Dedifferentiated amniotic fluid mesenchymal stem cell (primary cell): Measurements from ENCODE around the gene CYB561A3.
A peak's percentile ranks its signal among the peaks of the same experiment; 100 is the strongest.
"Not testable (repeated sequence)": the region's sequence is repeated elsewhere in the genome, so short reads cannot be mapped to it uniquely, and the experiment has no call there.

Experiments
- DNase-seq: peaks from one replicate; pipeline ENCODE4 v3.0.0-alpha.2; 2016; ENCODE audit errors: extremely low spot score

CYB561A3 gene

GRCh38 chr11:61361741-61362541, at the start of gene CYB561A3, which contains the start of gene TMEM138:
Gene CYB561A3, minus strand, starts transcription at chr11:61361882. Its CDS starts 5,169 bp downstream, at chr11:61356713.
Gene TMEM138, plus strand, starts transcription at chr11:61362374. Its CDS starts 2,017 bp downstream, at chr11:61364391.
- peak; percentile 94 for DNase-seq

DNA sequence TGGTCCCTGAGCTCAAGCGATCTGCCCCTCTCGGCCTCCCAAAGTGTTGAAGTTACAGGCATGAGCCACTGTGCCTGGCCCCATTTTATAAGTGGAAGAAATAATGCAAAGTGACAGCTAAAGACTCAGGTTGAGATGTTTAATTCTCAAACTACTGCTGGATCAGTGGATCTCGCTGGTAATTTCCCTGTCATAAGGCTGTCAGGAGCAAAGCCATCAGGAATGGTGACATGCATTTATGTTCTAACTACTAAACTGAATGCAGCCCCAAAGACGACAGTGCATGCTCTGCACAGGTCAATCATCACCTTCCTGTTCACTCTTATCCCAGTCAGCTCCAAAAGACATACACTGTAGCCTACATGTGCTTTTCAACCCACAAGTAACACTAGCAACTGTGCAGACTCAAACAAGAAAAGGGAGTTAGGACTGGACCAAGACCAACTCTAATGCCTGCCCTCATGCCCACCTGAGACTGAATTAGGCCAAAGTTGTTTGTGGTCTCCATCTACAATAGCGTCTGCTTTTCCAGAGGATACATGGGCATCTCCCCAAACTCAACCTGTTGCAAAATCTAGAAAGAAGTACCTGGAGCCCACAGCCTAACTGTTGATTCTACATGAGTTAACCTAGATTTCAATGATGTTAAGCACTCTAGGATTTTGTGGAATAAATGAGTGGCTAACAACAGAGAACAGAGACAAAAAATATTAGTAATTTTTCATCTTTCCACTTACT, 45.5 kb upstream of the CYB561A3 start:
- DNase-seq = no peak

GRCh38 chr11:61406067-61406466, 44.4 kb upstream of the CYB561A3 start:
- no peak for DNase-seq

GRCh38 chr11:61404641-61405040, 43.0 kb upstream of the CYB561A3 start:
- no peak for DNase-seq

DNA sequence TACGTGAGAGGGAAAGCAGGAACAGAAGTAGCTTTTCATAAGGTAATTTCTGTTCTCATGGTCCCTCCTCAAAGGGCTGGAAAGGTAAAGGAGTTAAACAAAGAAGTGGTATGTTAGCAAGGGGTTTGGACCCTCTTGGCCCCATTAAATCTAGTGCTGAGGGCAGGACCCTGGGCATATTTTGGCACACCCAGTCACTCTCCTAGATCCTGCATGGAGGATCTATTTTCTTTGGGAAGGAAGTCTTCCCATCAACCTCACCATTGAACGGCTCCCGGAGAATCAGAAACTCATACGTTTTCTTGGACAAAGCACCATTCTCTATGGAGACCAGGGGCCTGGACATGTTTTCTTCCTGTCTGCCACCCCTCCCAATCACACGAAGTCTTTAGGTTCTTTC, 42.4 kb upstream of the CYB561A3 start:
- DNase-seq = no peak

GRCh38 chr11:61403658-61404057, 42.0 kb upstream of the CYB561A3 start:
- no peak for DNase-seq

DNA sequence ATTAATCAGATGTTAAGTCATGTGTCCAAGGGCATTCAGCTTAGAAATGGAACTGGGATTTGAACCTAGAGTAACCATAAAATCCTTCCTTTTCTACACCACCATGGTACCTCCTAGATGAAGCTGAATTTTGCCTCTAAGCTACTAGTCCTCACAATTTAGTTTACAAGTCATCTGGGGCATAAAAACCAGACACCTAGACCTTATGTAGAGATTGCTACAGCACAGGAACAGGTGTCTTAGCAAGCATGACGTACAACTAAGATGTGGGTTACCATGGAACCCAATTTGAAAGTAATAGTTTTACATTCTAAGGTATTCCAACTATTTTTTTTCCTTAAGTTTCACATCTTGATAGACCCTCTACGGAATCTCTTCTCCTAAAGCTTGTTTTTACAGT, 39.9 kb upstream of the CYB561A3 start:
- DNase-seq = no peak

- no peak for DNase-seq
Measured at GRCh38 chr11:61401173-61401572, 39.5 kb upstream of the CYB561A3 start.

DNA sequence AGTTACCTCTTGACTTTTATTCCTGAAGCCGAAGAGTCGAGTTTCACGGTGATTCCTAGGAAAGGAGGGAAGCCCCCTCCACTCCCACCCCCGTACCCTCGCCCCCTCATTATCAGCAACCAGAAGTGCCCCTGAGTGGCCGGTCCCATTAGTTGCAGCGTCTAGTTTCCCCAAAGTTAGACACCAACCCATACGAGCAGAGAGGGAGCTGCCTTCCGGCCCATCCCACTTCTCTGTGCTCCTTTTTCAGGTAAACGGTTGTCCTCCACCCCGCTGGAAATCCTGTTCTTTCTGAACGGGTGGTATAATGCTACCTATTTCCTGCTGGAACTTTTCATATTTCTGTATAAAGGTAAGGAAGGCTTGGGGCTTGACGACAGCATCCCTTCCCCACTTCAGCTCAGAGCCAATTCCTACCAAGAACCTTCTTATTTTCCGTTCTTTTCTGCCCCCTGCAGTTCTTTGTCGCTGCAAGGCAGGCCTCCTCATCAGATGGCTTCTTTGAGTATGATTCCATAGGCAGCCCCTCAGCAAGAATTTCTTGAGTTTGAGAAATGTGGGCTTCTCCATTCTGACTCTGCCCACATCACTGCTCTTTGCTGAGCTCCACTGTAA, 31.4 kb upstream of the CYB561A3 start:
- no peak for DNase-seq

GRCh38 chr11:61390161-61390560, 28.5 kb upstream of the CYB561A3 start:
- no peak for DNase-seq

GRCh38 chr11:61384271-61385242, 22.9 kb upstream of the CYB561A3 start:
- no peak for DNase-seq

DNA sequence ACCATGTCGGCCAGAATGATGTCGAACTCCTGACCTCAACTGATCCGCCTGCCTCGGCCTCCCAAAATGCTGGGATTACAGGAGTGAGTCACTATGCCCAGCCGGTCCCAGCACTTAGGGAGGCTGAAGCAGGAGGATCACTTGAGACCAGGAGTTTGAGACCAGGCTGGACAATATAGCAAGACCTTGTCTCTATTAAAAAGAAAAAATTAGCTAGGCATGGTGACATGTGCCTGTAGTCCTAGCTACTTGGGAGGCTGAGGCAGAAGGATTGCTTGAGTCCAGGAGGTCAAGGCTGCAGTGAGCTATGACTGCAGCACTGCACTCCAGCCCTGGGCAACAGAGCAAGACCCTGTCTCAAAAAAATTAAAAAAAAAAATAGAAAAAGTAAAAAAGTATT, 22.2 kb upstream of the CYB561A3 start:
- DNase-seq = not testable (repeated sequence)

GRCh38 chr11:61380884-61381283, 19.2 kb upstream of the CYB561A3 start:
- no peak for DNase-seq

DNA sequence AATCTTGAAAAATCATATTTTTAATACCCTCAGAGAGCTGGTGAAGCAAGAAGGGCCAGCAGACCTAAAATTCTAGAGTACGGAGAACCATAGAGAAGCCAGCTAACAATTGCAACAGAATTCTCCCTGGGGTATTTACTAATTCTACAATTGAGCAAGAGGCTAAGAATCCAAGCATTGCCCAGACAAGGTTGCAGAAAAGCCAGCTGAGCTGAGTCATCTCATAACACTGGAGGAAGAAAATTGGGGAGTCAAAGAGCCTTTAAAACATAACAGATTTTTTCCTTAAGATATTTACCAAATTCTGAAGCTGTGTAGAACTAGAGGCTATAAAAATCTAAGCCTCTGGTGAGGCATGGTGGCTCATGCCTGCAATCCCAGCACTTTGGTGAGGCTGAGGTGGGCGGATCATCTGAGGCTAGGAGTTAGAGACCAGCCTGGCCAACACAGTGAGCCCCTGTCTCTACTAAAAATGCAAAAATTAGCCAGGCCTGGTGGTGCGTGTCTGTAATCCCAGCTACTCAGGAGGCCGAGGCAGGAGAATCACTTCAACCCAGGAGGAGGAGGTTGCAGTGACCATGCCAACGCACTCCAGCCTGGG, 17.1 kb upstream of the CYB561A3 start:
- DNase-seq = peak; percentile 98

DNA sequence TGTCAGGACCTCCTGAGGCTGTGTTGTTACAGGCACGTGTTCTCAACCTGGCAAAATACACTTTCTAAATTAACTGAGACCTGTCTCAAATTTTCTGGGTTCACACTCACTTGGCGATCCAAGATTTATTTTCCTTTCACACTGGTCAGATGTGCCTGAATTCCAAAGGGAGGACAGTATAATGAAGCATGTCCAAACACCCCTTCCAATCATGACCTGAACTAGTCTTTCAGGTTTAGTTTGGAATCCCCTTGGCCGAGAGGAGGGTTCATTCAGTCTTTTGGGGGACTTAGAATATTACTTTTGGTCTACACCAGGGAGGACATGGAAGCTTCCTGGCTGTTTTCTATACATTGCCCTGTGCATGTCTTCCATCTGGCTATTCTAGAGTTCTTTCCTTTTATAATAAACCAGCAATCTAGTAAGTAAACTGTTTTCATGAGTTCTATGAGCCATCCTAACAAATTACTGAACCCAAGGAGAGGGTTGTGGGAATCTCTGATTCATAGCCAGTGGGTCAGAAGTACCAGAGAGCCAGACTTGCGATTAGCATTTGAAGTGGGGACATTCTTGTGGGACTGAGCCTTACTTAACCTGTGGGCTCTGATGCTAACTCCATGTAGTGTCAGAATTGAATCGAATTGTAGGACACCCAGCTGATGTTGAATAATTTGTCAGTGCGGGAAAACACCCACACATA, 15.9 kb upstream of the CYB561A3 start:
- no peak for DNase-seq

DNA sequence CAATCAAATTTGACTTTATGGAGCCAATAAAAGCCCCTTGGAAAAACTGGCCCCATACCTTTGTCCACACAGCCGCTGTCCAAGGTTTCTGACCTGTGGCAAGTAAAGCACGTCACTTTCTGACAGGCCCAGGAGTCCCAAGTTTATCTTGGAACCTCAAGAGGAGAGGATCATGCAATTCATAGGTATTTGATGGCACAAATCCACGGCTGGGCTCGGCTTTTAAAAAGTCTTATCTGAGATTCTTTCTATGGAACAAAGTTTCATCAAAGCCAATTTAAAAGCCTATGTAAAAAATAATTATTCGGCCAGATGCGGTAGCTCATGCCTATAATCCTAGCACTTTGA, 14.1 kb upstream of the CYB561A3 start:
- no peak for DNase-seq

- no peak for DNase-seq
Measured at GRCh38 chr11:61372659-61373420, 11.2 kb upstream of the CYB561A3 start.

GRCh38 chr11:61370349-61371005, 8.8 kb upstream of the CYB561A3 start:
- DNase-seq = no peak
